Measurements from ENCODE around the gene DIPK2B.

Gene DIPK2B

DNA sequence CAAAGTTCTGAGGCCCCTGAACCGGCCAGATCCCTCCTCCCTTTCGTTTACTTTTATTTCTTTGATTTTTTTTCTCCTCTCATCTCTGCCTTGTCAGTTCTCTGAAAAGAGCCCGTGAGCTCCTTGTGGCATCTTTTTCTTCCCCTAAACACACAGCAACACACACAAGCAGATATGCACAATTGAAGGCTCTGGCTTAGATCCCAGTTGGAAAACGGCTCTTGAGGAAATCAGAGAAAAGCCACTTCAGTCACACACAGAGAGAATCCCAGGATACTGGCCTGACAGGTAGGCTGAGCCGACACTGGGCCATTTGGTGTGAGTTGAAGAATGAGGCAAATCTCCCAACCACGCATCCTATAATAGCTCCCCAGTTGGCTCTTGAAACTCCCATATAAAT is 12.9 kb downstream of the DIPK2B start:
- TF ChIP-seq, protein P1, sequence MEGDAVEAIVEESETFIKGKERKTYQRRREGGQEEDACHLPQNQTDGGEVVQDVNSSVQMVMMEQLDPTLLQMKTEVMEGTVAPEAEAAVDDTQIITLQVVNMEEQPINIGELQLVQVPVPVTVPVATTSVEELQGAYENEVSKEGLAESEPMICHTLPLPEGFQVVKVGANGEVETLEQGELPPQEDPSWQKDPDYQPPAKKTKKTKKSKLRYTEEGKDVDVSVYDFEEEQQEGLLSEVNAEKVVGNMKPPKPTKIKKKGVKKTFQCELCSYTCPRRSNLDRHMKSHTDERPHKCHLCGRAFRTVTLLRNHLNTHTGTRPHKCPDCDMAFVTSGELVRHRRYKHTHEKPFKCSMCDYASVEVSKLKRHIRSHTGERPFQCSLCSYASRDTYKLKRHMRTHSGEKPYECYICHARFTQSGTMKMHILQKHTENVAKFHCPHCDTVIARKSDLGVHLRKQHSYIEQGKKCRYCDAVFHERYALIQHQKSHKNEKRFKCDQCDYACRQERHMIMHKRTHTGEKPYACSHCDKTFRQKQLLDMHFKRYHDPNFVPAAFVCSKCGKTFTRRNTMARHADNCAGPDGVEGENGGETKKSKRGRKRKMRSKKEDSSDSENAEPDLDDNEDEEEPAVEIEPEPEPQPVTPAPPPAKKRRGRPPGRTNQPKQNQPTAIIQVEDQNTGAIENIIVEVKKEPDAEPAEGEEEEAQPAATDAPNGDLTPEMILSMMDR (conservative IDR thresholded peaks at IDR 0.05) = no peak
- TF ChIP-seq ZFX (IDR thresholded peaks at IDR 0.05) = no peak
- H3K27ac ChIP-seq = peak overlapping the region; percentile 83

DNA sequence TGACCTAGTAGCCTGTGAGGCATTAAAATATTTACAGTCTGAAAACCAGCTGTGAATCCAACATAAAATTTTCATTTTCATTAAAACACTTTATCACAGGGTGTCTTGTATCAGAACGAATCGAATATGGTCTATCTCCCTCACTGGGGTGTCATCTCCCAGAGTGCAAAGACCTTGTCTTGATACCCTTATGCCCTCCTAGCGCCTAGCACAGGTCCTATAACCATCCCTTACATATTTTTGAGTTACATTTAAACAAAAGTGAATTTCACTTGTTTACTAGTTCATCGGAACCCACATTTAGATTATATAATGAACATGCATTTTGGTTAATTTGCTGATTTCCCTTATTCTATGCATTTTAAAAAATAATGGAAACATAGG is 14.0 kb downstream of the DIPK2B start:
- H3K27ac ChIP-seq = peak overlapping the region; percentile 83
- TF ChIP-seq, protein P1 (conservative IDR thresholded peaks at IDR 0.05) = no peak
- no peak for TF ChIP-seq ZFX (IDR thresholded peaks at IDR 0.05)

DNA sequence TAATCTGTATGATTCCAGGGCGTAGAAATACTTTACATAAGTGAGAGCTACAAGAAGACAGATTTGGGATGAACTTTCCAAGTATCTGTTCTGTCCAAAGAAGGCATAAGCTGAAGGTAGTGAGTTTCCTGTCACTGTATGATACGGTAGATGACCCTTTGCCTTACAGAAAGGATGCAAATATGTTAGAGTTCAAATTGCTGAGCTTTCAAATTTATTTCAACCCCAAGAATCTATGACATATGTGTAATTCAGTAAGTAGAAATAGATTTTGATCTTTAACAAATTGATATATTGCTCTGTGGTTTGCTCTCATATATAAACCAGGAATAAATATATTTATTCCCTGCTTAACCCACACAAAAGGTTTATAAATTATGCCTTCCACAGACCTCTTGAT is 16.5 kb downstream of the DIPK2B start:
- no peak overlapping the region for H3K27ac ChIP-seq
- TF ChIP-seq, protein P1 (conservative IDR thresholded peaks at IDR 0.05) = no peak
- no peak for TF ChIP-seq ZFX (IDR thresholded peaks at IDR 0.05)

DNA sequence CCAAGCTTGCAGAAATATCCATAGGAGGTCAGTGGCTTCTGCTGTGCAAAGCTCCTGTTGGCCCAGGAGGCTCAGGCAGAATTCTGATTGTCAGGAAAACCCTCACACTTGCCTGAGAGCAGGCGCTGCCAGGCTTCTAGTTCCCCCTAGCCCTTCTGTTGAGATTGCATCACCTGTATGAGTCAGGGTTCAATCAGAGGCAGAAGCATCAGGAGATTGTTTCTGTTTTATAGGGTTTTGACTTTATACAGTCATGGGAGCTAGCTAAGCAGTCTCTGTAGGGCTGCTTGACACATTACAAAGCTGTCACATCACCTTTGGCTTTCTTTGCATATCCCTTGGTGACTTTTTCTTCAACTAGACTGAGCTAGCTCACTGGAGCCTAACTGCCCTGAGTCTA is 27.8 kb downstream of the DIPK2B start:
- no peak overlapping the region for H3K27ac ChIP-seq
- TF ChIP-seq, protein P1 (conservative IDR thresholded peaks at IDR 0.05) = no peak
- no peak for TF ChIP-seq ZFX (IDR thresholded peaks at IDR 0.05)

DNA sequence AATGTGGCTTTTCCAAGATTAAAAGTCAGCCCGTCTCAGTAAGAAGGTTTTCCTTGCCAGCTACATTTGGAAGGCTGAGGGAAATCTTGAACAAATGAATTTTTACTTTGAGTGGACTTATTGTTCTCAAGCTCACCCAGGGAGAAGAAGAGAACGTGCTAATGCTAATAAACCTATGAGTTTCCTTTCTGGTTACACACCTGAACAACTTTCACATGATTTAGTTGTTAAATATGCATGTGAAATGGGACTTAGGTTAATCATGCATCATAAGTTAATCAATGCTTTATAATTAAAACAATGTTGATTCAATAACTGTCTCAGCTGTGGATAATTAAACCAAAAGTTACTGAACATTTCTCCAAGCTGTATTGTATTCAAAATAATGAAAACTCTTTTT is 33.9 kb downstream of the DIPK2B start:
- no peak for TF ChIP-seq ZFX (IDR thresholded peaks at IDR 0.05)
- TF ChIP-seq, protein P1 (conservative IDR thresholded peaks at IDR 0.05) = no peak
- no peak overlapping the region for H3K27ac ChIP-seq

DNA sequence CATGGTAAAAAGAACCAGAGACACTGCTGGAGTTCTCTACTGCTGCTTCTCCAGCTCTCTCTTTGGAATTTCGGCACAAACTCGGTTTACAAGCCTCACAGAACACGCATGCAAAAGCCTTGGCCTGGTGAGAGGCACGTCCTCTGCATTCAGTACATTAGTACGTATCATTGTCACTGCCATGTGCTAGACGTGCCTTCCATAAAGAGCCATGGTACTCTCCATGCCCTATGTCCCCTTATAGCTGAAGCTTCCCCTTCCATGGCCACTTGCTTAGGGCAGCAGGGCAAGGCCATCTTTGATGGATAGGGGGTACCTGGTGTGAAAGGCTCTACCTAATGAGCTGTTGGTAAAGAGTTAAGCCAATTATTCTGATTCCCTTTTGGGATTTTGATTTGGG is 35.0 kb downstream of the DIPK2B start:
- TF ChIP-seq, protein P1 (conservative IDR thresholded peaks at IDR 0.05) = no peak
- TF ChIP-seq ZFX (IDR thresholded peaks at IDR 0.05) = no peak
- H3K27ac ChIP-seq = no peak overlapping the region

DNA sequence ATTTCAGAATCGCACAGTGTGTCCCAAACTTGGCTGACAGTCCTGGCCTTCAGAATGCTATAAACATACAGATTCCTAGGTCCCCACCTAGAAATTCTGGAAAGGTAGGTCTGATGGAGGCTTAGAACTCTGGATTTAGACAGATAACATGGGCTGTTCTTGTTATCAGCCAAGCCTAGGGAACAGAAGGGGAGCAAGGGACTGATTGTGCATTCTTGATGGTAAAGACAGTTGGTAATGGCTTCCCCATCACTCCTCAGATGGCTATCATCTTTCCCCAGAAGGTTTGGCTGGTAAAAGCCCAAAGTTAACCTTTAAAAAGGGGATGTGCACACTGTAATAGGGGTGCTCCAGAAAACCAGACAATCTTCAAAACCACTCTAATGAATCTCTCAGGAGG is 35.7 kb downstream of the DIPK2B start:
- no peak for TF ChIP-seq ZFX (IDR thresholded peaks at IDR 0.05)
- TF ChIP-seq, protein P1 (conservative IDR thresholded peaks at IDR 0.05) = no peak
- no peak overlapping the region for H3K27ac ChIP-seq
